GM18951 (cell line): ENCODE data around the gene HOXB1.
A peak's percentile ranks its signal among the peaks of the same experiment; 100 is the strongest.

Experiments
- POLR2A ChIP-seq: IDR thresholded peaks from 4 replicates; pipeline ENCODE4 v1.6.1; 2011; ENCODE audit warnings: mild to moderate bottlenecking; ENCODE audit not compliant: insufficient read length, insufficient read depth; ENCODE audit errors: extremely low read depth
- in situ Hi-C: fragments of 300-500 bp; cut with MboI; formaldehyde crosslinking; loops from one replicate; pipeline ENCODE4 v1.12.0; 2022; ENCODE audit warnings: low sequenced_read_pairs, mixed read lengths, inconsistent platforms; ENCODE audit not compliant: unreplicated experiment

Gene HOXB1

GRCh38 chr17:48530887-48531272, at the start of gene HOXB1:
TSS of gene HOXB1 (minus strand) at chr17:48531011. CDS start at chr17:48530904, 107 bp downstream.
- in situ Hi-C loops = no loop called here

GRCh38 chr17:48579760-48580554, 49.1 kb upstream of the HOXB1 start:
- peak; percentile 29 for TF ChIP-seq POLR2A
- in situ Hi-C loops = no loop called here

More at GRCh38 chr17:48530887-48531272, at the start of gene HOXB1:
- TF ChIP-seq POLR2A = no peak

- no peak for TF ChIP-seq POLR2A
- in situ Hi-C loops = no loop called here
Measured at GRCh38 chr17:48579471-48579759, 48.6 kb upstream of the HOXB1 start.

- in situ Hi-C loops = no loop called here
- TF ChIP-seq POLR2A = peak; percentile 71
Measured at GRCh38 chr17:48578616-48579470, 48.0 kb upstream of the HOXB1 start.

GRCh38 chr17:48577946-48578615, 47.3 kb upstream of the HOXB1 start, which contains the start of gene HOXB4:
TSS of gene HOXB4 (minus strand) at chr17:48578350. CDS start at chr17:48578319, 31 bp downstream.
- in situ Hi-C loops = no loop called here
- no peak for TF ChIP-seq POLR2A

GRCh38 chr17:48577330-48577945, 46.6 kb upstream of the HOXB1 start:
- in situ Hi-C loops = no loop called here
- TF ChIP-seq POLR2A = no peak

GRCh38 chr17:48576479-48577309, 45.9 kb upstream of the HOXB1 start:
- in situ Hi-C loops = no loop called here
- no peak for TF ChIP-seq POLR2A

- in situ Hi-C loops = no loop called here
- TF ChIP-seq POLR2A = no peak
Measured at GRCh38 chr17:48575673-48576478, 45.1 kb upstream of the HOXB1 start.

- TF ChIP-seq POLR2A = no peak
- in situ Hi-C loops = no loop called here
Measured at GRCh38 chr17:48575066-48575582, 44.3 kb upstream of the HOXB1 start.

- in situ Hi-C loops = no loop called here
- TF ChIP-seq POLR2A = no peak
Measured at GRCh38 chr17:48574505-48575065, 43.8 kb upstream of the HOXB1 start.

- in situ Hi-C loops = no loop called here
Measured at GRCh38 chr17:48571826-48572417, 41.1 kb upstream of the HOXB1 start.

More at GRCh38 chr17:48571826-48572417, 41.1 kb upstream of the HOXB1 start:
- no peak for TF ChIP-seq POLR2A
